ENCODE results near the gene IFT20. TPM values are rescaled to one million over a fixed set of nuclear protein-coding genes. Genes with fewer than 3 reads are reported as not detected.

IFT20 gene
- polyA plus RNA-seq, 2 of the 4 experiments (the other 2 are of a cell fraction), result 56.8 to 72.1 TPM

- DNase-seq (ENCODE audit: low read depth in 1 of 2, low spot score in 1 of 2), result no peak
- TF ChIP-seq HOXB13 (CRISPR knock-in tag; IDR thresholded peaks at IDR 0.05; ENCODE audit: low read depth), result no peak
- no peak for TF ChIP-seq HDAC2 (IDR thresholded peaks at IDR 0.05)
- no peak for TF ChIP-seq RFX5 (IDR thresholded peaks at IDR 0.05)
- no peak for TF ChIP-seq MYC (IDR thresholded peaks at IDR 0.05; ENCODE audit: borderline replicate concordance, low read length)
- TF ChIP-seq PBX3 (IDR thresholded peaks at IDR 0.05), result no peak
- no peak for TF ChIP-seq NPAS2 (CRISPR knock-in tag; IDR thresholded peaks at IDR 0.05; ENCODE audit: borderline replicate concordance)
- TF ChIP-seq CBX8 (IDR thresholded peaks at IDR 0.05), result no peak
- no peak for TF ChIP-seq TP53 (CRISPR knock-in tag; IDR thresholded peaks at IDR 0.05)
- no peak for TF ChIP-seq FOXS1 (CRISPR knock-in tag; IDR thresholded peaks at IDR 0.05)
- no peak for TF ChIP-seq KDM1A (IDR thresholded peaks at IDR 0.05; ENCODE audit: low read depth)
- TF ChIP-seq, protein P1, sequence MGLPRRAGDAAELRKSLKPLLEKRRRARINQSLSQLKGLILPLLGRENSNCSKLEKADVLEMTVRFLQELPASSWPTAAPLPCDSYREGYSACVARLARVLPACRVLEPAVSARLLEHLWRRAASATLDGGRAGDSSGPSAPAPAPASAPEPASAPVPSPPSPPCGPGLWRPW (IDR thresholded peaks at IDR 0.05), result no peak
- TF ChIP-seq POLR2A (IDR thresholded peaks at IDR 0.05; ENCODE audit: low read length), result no peak
- no peak for TF ChIP-seq JUN (IDR thresholded peaks at IDR 0.05)
- TF ChIP-seq HOXB5 (CRISPR knock-in tag; IDR thresholded peaks at IDR 0.05), result no peak
- TF ChIP-seq, protein P2, sequence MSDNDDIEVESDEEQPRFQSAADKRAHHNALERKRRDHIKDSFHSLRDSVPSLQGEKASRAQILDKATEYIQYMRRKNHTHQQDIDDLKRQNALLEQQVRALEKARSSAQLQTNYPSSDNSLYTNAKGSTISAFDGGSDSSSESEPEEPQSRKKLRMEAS (IDR thresholded peaks at IDR 0.05), result no peak
- TF ChIP-seq NR3C1 (IDR thresholded peaks at IDR 0.05), result no peak
- WGBS (ENCODE audit: missing lambda C conversion rate), result 25% methylated on average over 1 of the region's 1 CpG
Observed at GRCh38 chr17:28291780-28292330, 43.4 kb downstream of the IFT20 start.

GRCh38 chr17:28290703-28291102 is 44.6 kb downstream of the IFT20 start:
- ChIA-PET CTCF (interaction anchor here (0.9 to 2.1 kb wide), 4 partner anchors 9 to 39 kb away, joined by 3 to 11 read pairs (median 3); no protein-coding TSS in a partner anchor), POLR2A (no interaction called here)
- FAIRE-seq, result no peak

More at GRCh38 chr17:28291780-28292330, 43.4 kb downstream of the IFT20 start:
- no peak overlapping the region for H3K4me3 ChIP-seq
- no peaks in the 10 kb centered on the region for H3K9me3 ChIP-seq
- ChIA-PET POLR2A (no interaction called here), CTCF (interaction anchor here (1.4 kb wide), 1 partner anchor 23 kb away, joined by 3 read pairs; no protein-coding TSS in a partner anchor)
- FAIRE-seq, result peak; percentile 63
- H3K27ac ChIP-seq, result no peak overlapping the region
- no peak overlapping the region for H3K4me2 ChIP-seq
- no peaks in the 10 kb centered on the region for H3K4me1 ChIP-seq
- ATAC-seq, result no peak

GRCh38 chr17:28285965-28286364 is 49.3 kb downstream of the IFT20 start:
- Histone ChIP-seq H3K4me1 (peaks cover 20% of the 10 kb centered on the region), H3K9me3 (no peaks in the 10 kb centered on the region), H3K4me3 (no peak overlapping the region), H3K27ac (no peak overlapping the region), H3K4me2 (no peak overlapping the region)
- DNase-seq (ENCODE audit: low read depth in 1 of 2, low spot score in 1 of 2) (no peak), ATAC-seq (no peak), FAIRE-seq (no peak)
- 72% methylated on average over 2 of the region's 2 CpGs for WGBS (ENCODE audit: missing lambda C conversion rate)
- no peak for TF ChIP-seq CBX2 (IDR thresholded peaks at IDR 0.05; ENCODE audit: borderline replicate concordance, low read depth)
- no peak for TF ChIP-seq ZC3H11A (IDR thresholded peaks at IDR 0.05)
- TF ChIP-seq GATA3 (IDR thresholded peaks at IDR 0.05; ENCODE audit: borderline replicate concordance), result no peak
- no peak for TF ChIP-seq CBX8 (IDR thresholded peaks at IDR 0.05)
- TF ChIP-seq HOXB5 (CRISPR knock-in tag; IDR thresholded peaks at IDR 0.05), result no peak
- TF ChIP-seq, protein P3, sequence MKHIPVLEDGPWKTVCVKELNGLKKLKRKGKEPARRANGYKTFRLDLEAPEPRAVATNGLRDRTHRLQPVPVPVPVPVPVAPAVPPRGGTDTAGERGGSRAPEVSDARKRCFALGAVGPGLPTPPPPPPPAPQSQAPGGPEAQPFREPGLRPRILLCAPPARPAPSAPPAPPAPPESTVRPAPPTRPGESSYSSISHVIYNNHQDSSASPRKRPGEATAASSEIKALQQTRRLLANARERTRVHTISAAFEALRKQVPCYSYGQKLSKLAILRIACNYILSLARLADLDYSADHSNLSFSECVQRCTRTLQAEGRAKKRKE (CRISPR knock-in tag; IDR thresholded peaks at IDR 0.05; ENCODE audit: low read depth), result no peak
- no peak for TF ChIP-seq NFE2L2 (conservative IDR thresholded peaks at IDR 0.05; ENCODE audit: low read length)
- no peak for TF ChIP-seq TFCP2L1 (CRISPR knock-in tag; IDR thresholded peaks at IDR 0.05)
- TF ChIP-seq ZNF302 (CRISPR knock-in tag; IDR thresholded peaks at IDR 0.05), result no peak
- TF ChIP-seq SREBF2 (IDR thresholded peaks at IDR 0.05), result no peak
- TF ChIP-seq RARB (CRISPR knock-in tag; IDR thresholded peaks at IDR 0.05), result no peak
- no peak for TF ChIP-seq NPAS2 (CRISPR knock-in tag; IDR thresholded peaks at IDR 0.05; ENCODE audit: borderline replicate concordance)
- TF ChIP-seq FOSL2 (IDR thresholded peaks at IDR 0.05), result no peak
- no peak for TF ChIP-seq FOSL2 (CRISPR knock-in tag; IDR thresholded peaks at IDR 0.05)
- TF ChIP-seq, protein P4, sequence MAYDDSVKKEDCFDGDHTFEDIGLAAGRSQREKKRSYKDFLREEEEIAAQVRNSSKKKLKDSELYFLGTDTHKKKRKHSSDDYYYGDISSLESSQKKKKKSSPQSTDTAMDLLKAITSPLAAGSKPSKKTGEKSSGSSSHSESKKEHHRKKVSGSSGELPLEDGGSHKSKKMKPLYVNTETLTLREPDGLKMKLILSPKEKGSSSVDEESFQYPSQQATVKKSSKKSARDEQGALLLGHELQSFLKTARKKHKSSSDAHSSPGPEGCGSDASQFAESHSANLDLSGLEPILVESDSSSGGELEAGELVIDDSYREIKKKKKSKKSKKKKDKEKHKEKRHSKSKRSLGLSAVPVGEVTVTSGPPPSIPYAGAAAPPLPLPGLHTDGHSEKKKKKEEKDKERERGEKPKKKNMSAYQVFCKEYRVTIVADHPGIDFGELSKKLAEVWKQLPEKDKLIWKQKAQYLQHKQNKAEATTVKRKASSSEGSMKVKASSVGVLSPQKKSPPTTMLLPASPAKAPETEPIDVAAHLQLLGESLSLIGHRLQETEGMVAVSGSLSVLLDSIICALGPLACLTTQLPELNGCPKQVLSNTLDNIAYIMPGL (CRISPR knock-in tag; IDR thresholded peaks at IDR 0.05; ENCODE audit: borderline replicate concordance), result no peak
- CTCF ChIA-PET, result interaction anchor here (0.8 to 2.1 kb wide), 6 partner anchors 9 to 55 kb away, joined by 3 to 10 read pairs (median 4); no protein-coding TSS in a partner anchor
- POLR2A ChIA-PET, result interaction anchor here (1.0 kb wide), 1 partner anchor 49 kb away, joined by 3 read pairs; no protein-coding TSS in a partner anchor

More at GRCh38 chr17:28290703-28291102, 44.6 kb downstream of the IFT20 start:
- 61% methylated on average over 2 of the region's 2 CpGs for WGBS (ENCODE audit: missing lambda C conversion rate)
- no peak for ATAC-seq
- DNase-seq (ENCODE audit: low read depth in 1 of 2, low spot score in 1 of 2), result no peak
- Histone ChIP-seq H3K4me2 (no peak overlapping the region), H3K4me1 (no peaks in the 10 kb centered on the region), H3K9me3 (no peaks in the 10 kb centered on the region), H3K4me3 (no peak overlapping the region), H3K27ac (no peak overlapping the region)
- TF ChIP-seq MAFK (IDR thresholded peaks at IDR 0.05; ENCODE audit: partially characterized antibody) (peak; percentile 44), CBX2 (IDR thresholded peaks at IDR 0.05; ENCODE audit: borderline replicate concordance, low read depth) (no peak), RCOR1 (IDR thresholded peaks at IDR 0.05; ENCODE audit: low read depth, low read length) (no peak)
